Renal cortex interstitium (tissue), 11 donors: ENCODE results near the gene FIBIN. TPM values are rescaled to one million over a fixed set of nuclear protein-coding genes. Genes with fewer than 3 reads are reported as not detected.

Experiments used
- DNase-seq, 11 donors: peaks; one replicate each; pipeline ENCODE4 v3.0.0-alpha.2; 2013; ENCODE audit warnings: low read depth in 9 of 11, low spot score in 4 of 11; ENCODE audit errors: extremely low read depth in 1 of 11
- polyA plus RNA-seq, 3 donors: library from polyadenylated mRNA; unstranded; fragments of 120-200 nt; gene quantifications; one replicate each; pipeline ENCODE4 v1.2.1, GENCODE V29; 2013; ENCODE audit not compliant: insufficient read length in 3 of 3

The FIBIN gene
- polyA plus RNA-seq, 3 donors = 19.2 to 20.9 (median 19.6) TPM

GRCh38 chr11:27041141-27041899 lies 47.4 kb downstream of the FIBIN start:
- no peak for DNase-seq

Other genes starting within 250 kb of the FIBIN start
- gene BBOX1, start 46.7 kb downstream of the FIBIN start, polyA plus RNA-seq = 10 to 100 TPM; 50.4 to 53.3 (median 52.0) TPM